GM18517 (cell line): ENCODE results near the gene VEZT.
"Not testable (repeated sequence)": the region's sequence is repeated elsewhere in the genome, so short reads cannot be mapped to it uniquely, and the experiment has no call there.

Experiments used
- ATAC-seq: cut with Tn5 transposase; IDR thresholded peaks from one replicate; pipeline ENCODE4 v1.9.1; 2021; ENCODE audit warnings: mild to moderate bottlenecking, moderate library complexity; ENCODE audit not compliant: unreplicated experiment

The VEZT gene

DNA sequence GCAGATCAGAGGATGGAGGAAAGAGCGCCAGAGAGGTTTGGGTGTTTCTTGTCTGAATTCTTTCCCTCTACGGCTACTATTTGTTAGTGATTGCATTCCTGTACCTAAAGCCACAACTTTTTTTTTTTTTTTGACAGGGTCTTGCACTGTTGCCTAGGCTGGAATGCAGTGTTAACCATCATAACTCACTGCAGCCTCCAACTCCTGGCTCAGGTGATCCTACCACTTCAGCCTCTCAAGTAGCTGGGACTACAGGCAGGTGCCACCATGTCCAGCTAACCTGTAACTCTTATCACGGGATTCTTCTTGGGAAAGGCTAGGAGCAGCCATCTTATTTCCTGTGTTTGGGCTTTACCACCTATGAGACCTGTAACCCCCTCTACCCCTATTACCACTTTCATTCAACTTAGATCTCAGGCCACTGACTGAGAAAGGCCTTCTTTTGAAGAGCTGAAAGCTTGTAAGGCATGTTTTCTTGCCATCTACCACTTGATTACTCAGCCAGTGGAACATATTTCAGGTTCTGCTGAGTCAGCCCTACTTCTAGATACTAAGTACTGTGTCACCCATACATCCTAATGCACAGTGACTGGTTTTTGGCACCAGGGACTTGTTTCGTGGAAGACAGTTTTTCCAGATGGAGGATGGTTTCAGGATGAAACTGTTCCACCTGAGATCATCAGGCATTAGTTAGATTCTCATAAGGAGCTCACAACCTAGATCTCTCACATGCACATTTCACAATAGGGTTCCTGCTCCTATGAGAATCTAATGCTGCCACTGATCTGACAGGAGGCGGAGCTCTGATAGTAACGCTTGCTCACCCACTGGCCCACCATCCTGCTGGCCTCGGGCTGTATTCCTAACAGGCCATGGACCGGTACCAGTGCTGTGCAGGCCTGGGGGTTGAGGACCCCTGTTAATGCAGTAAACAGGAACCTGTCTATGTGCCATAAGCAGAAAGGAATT, 6.9 kb downstream of the VEZT start:
- ATAC-seq: no peak

DNA sequence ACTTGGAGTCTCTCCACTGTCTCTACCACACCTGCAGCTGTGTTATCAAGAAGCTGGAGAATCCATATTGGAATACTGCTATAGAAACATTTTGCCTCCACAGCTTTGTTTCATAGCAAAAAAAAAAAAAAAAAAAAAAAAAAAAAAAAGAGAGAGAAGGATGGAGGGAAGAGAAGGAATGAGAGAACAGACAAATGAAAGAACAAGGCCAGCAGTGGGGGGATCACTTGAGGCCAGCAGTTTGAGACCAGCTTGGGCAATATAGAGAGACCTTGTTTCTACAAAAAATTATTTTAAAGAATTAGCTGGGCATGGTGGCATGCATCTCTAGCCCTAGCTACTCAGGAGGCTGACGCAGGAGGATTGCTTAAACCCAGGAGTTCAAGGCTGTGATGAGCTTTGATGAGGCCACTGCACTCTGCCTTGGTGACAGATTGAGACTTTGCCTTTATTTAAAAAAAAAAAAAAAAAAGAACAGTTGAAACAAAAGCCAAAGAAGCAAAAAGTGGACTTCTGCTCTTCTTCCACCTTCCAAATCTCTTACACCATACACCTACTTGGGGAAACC, 8.1 kb downstream of the VEZT start:
- no peak for ATAC-seq

DNA sequence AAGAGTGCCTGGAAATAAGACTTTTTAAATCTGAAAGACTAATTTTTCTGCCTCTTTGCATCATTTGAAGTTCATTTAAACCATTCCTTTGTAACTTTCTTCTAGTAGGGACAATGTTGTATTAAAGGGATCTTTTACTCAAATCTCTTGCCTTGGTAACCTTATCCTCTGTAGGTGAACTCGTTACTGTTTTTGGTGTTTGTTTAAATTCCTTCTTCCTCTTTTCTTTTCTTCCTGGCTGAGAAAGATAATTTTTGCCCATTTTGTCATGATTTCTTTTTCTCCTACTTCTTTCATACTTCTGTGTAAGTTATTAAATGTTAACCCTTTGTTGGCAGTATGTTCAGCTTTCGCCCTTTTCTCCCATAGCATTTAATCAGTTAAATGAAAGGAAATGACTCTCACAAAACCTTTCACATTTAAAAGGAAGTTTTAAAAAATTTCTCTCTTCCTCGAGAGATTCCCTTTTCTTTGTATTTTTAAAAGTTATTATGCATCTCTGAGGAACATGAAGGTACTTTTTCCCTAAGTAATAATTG, 10.3 kb downstream of the VEZT start:
- no peak for ATAC-seq

DNA sequence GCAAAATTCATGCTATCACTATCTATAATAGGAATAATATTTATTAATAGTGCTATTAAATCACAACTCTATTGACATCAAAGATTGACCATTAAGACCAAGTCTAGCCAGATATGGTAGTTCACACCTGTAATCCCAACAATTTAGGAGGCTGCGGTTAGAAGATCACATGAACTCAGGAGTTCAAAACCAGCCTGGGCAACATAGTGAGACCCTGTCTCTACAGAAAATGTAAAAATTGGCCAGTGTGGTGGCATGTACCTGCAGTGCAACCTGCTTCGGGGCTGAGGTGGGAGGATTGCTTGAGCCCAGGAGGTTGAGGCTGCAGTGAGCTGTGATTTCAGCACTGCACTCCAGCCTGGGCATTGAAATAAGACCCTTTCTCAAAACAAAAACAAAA, 11.0 kb downstream of the VEZT start:
- ATAC-seq: no peak

DNA sequence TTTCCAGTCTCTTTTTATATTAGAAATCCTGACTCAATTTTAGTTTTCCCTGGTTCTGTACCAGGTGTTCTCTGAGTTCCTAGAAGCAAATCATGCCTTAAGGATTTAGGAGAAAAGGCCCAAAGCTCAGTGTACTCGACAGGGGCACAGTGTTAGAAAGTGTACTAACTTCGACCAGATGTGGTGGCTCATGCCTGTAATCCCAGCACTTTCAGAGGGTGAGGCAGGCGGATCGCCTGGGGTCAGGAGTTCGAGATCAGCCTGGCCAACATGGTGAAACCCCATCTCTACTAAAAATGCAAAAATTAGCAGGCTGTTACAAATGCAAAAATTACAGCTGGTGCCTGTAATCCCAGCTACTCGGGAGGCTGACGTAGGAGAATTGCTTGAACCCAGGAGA, 12.0 kb downstream of the VEZT start:
- no peak for ATAC-seq

DNA sequence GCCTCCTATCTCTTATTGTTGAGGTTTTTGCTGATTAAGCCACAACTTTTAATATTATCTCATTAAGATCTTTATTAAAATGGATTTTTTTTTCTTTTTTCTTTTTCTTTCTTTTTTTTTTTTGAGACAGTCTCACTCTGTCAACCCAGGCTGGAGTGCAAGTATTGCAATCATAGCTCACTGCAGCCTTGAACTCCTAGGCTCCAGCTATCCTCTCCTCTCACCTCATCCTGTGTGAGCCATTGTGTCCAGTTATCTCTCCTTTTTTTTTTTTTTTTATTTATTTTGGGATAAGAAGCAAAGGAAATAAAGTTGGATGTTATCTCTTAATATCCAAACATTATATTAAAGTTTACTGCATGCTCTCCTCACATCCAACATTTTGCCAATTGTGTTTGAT, 12.7 kb downstream of the VEZT start:
- no peak for ATAC-seq

DNA sequence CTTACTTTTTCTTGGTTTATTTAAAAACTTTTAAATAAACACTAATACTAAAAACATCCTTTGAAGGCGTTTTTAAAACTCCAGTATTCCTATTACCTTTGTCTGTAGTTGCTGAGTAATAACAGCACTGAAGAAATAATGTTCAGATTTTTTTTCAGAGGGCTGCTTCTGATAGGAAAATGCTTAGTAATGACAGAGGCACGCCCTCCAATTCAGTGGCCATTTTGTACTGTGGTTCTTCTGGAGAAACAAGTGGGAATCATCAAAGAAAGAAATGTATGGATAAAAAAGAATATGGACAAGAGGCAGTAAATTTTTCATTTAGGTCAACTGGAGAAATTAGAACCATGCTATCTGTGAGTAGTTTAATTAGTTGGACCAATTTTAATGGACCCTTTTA, 13.6 kb downstream of the VEZT start:
- ATAC-seq: no peak

DNA sequence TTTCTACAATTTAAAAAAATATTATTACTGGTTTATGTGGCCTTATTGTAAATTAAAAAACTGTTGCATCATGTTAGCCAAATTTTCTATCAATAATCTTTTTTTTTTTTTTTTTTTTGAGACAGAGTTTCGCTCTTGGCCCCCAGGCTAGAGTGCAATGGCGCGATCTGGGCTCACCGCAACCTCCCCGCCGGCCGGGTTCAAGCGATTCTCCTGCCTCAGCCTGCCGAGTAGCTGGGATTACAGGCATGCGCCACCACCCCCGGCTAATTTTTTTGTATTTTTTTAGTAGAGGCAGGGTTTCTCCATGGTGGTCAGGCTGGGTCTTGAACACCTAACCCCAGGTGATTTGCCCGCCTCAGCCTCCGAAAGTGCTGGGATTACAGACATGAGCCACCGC, 16.6 kb downstream of the VEZT start:
- ATAC-seq: not testable (repeated sequence)

DNA sequence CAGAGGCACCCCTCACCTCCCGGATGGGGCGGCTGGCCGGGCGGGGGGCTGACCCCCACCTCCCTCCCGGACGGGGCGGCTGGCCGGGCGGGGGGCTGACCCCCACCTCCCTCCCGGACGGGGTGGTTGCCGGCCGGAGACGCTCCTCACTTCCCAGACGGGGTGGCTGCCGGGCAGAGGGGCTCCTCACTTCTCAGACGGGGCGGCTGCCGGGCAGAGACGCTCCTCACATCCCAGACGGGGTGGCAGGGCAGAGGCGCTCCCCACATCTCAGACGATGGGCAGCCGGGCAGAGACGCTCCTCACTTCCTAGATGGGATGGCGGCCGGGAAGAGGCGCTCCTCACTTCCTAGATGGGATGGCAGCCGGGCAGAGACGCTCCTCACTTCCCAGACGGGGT, 18.0 kb downstream of the VEZT start:
- ATAC-seq: not testable (repeated sequence)

DNA sequence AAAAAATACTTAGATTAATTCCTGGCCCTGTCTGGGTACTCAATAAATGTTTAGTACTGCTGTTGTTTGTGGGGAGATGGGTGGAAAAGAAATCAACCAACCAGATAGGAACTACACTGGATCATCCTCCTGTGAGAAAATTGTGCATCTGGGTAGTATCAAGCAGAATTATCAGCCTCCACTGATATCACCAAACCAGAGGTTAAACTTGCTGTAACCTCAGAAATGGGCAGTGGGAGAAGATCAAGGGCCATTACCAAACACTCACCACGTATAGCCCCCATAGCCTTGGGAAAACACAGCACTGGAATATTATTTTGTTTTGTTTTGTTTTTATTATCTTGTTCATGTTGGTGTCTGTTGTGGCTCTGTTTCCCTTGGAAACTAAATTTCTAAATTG, 19.7 kb downstream of the VEZT start:
- no peak for ATAC-seq

DNA sequence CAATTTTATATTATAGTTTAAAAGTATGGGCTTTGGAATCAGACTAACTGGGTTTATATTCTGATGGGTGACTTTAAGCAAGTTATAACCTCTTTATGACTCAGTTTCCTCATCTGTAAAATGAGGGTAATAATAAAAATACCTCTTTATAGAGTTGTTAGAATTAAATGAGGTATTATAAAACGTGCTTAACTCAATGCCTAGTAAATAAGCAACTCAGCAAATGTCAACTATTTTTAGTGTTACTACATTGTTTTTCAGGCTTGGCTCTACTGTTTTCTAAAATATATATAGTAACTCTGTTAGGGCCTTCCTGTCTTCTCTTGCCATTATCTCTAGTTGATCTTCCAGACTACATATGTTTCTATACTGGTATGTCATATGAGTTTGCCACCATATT, 20.5 kb downstream of the VEZT start:
- no peak for ATAC-seq

DNA sequence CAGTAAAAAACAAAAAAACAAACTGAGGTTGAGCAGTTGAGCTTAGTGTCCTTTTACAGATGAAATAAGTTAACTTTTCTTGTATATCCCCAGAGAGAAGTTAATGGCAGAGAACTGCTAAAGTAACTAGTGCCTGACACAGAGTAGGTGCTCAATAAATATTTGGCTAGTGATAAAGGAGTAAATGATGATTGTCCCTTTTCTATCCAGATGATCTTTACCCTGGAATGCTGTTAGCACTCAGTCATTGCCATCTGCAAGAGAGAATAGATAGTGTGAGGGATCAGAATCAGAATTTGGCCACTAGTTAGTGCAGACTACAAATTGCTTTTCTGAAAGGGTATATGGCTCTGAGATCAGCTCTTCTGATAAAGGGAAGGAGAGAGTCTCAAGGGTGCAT, 21.6 kb downstream of the VEZT start:
- ATAC-seq: no peak

DNA sequence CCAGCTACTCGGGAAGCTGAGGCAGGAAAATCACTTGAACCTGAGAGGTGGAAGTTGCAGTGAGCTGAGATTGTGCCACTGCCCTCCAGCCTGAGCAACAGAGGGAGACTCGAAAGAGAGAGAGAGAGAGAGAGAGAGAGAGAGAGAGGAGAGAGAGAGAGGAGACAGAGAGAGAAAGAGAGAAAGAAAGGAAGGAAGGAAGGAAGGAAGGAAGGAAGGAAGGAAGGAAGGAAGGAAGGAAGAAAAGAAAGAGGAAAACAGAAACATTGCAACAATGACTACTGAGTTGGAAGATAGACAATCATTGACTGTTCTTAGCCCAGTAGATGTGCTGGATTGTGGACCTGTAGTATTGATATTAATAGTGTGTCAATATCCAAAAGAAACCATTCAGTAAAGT, 22.2 kb downstream of the VEZT start:
- not testable (repeated sequence) for ATAC-seq

DNA sequence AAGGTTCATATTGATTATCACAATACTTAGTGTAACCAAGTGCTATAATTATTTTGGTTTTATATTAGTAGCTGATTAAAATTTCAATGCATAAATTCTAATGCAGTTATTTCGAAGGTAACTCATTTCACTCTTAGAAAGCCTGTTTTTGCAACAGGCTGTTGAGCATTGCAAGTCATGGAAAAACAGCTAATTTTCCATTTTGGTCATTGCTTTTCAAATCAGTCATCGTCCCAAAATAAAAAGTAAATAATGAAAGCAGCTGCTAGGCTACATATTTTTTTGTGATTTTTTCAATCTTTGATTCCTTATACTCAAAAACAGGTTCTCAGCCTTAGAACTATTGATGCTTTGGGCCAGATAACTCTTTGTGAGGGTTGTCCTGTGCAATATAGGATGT, 22.9 kb downstream of the VEZT start:
- no peak for ATAC-seq

DNA sequence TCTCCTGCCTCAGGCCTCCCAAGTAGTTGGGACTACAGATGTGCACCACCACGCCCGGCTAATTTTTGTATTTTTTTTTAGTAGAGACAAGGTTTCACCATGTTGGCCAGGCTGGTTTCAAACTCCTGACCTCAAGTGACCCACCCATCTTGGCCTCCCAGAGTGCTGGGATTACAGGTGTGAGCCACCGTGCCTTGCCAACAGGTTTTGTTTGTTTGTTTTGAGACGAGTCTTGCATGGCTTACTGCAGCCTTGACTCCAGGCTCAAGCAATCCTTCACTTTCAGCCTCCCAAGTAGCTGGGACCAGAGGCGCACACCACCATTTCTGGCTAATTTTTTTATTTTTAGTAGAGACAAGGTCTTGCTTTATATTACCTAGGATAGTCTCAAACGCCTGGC, 23.5 kb downstream of the VEZT start:
- ATAC-seq: not testable (repeated sequence)

DNA sequence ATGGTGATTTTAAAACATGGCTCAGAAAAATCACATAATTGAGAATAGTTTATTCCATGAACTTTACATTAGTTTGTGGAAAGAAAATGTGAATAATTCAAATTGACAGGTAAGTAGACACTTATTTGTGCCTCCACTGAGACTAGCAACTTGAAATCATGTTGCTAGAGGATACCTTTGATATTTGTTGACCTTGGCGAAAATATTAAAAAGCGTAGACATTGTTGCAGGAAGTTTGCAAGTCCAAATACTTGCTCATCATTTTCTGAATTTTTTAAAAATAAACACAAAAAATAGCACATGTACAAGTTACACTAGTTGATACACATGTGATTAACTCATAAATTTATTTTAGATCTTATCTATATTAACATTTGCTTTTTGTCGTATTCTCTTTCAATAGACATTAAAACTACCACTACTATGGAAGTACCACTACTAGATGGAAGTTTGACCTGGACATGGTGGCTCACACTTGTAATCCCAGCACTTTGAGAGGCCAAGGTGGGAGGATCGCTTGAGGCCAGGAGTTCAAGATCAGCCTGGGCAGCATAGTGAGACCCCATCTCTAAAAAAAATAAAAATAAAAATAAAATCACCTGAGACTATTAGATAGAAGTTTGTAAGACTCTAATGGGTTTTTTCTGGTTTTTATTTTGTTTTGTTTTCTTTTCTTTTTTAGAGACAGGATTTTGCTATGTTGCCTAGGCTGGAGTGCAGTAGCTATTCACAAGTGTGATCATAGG, 24.3 kb downstream of the VEZT start:
- no peak for ATAC-seq

DNA sequence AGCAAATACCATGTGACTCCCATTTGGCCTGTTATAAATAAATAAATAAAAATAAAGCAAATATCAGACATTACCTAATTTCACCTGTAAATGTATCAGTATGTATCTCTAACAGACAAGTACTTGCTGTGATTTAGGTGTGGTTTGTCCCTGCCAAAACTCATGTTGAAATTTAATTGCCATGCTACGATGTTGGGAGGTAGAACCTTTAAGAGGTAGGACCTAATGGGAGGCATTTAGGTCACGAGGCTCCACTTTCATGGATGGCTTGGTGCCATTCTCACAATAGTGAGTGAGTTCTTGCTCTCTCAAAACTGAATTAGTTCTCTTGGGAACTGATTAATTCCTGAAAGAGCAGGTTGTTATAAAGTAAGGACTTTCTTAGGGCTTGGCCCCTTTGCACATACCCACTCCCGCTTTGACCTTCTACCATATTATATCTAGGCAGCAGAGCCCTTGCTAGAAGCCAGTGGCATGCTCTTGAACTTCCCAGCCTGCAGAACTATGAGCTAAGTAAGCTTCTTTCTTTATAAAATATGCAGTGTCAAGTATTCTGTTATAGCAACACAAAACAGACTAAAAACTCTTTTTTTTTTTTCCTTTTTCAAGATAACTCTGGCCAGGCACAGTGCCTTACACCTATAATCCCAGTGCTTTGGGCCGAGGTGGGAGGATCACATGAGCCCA, 26.0 kb downstream of the VEZT start:
- ATAC-seq: no peak

DNA sequence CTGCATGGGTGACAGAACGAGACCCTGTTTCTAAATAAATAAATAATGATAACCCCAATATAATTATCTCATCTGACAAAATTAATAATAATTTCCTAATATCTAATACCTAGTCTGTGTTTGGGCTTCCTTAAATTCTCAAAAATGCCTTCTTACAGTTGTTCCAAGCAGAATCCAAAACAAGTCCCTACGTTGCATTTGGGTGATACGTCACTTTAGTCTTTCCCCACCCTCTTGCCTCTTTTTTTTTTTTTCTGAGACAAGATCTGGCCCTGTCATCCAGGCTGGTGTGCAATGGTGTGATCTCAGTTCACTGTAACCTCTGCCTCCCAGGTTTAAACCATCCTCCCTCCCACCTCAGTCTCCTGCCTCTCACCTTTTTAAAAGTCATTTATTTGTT, 26.7 kb downstream of the VEZT start:
- ATAC-seq: no peak

DNA sequence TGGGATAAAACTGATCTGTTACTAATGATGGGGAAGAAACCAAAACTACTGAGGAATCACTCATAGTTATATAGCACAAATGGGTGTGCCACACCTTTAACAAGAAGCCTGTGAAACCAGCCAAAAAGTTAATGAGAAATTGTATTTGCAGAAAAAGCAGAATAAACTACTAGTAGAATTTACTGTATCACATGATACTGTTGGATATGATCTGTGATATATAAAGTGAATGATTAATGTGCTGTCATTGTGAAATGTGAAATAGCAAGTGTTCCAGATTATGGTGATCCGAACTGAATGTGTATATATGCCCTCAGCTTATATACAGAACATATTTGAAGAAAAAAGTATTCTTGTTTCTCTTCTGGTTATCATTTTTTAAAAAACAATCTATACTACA, 30.5 kb downstream of the VEZT start:
- no peak for ATAC-seq

DNA sequence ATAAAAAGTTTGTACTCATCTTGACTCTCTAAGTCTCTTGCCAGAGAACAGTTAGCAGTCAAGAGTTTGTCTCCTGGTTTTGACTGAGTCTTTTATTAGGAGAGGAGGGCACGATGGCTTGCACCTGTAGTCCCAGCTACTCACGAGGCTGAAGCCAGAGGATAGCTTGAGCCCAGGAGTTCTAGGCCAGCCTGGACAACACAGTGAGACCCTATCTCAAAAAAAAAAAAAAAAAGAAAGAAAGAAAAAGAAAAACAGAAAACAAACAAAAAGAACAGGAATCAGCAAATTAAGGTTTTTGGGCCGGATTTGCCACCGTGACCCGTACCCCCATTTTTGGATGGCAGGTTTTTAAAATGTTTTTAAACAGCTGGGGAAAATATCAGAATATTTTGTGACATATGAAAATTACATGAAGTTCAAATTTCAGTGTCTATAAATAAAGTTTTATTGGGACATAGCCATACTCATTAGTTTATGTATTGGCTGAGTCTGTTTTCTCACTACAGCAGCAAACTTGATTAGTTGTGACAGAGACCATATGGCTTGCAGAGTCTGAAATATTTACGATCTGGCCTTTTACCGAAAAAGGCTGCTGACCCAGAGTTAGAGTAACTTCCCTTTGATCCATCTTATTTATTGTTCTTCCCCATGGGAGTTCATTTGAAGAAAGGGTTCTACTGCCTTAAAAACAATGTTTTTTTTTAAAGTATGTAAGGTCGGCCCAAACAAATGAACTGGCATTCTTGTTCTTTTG, 31.2 kb downstream of the VEZT start:
- ATAC-seq: no peak
